Measurements from ENCODE around the gene DCBLD1. TPM values are rescaled to one million over a fixed set of nuclear protein-coding genes. Genes with fewer than 3 reads are reported as not detected.

DCBLD1 gene
- total and polyA plus RNA-seq, 11 donors, result 2.9 to 11.4 (median 4.0) TPM

DNA sequence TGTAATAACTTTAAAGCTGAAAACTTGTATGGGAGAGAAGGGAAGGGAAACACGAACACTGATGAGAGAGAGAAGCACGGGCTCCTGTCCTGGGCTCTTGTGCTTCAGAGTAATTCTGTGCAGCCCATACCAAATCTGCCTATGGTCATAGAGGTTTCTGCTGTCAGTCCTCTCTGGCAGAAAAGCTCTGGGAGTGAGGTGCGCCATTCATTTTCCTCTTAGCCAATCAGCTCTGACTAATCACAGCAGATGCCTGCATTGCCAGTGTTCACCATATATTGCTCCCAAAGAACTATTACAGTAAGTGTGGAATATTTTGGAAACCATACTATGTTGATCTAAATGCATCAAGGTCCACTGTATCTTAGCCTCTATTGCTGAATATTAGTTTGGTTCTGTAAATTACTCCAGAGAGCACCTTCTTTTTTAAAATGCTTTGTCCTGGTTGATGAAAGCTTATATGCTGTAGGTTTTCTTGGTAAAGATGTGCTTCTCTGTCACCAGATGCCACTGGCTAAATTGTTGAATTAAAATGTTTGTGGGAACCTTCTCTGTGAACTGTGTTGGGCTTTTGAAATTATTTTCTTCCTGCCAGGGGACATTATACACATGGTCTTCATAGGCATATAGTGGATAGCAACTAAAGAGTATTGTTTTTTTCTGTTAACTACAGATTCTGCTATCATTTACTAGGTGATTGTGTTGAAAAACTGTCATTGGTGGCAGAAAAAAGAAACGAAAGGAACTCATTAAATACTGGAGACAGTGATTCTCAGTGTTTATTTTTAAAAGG is 38.3 kb downstream of the DCBLD1 start:
- H3K9me3 ChIP-seq, result no peaks in the 10 kb centered on the region
- no peak overlapping the region for H3K27ac ChIP-seq
- no peak for ATAC-seq
- H3K27me3 ChIP-seq, result no peaks in the 10 kb centered on the region
- DNase-seq, result no peak
- peaks cover 0 to 14% (median 0%) of the 10 kb centered on the region in 9 donors for H3K36me3 ChIP-seq
- 85 to 93% (median 92%) methylated on average over 4 of the region's 4 CpGs for WGBS, 4 donors
- no peak overlapping the region for H3K4me3 ChIP-seq
- no peaks in the 10 kb centered on the region for H3K4me1 ChIP-seq
- no peak for TF ChIP-seq POLR2A (IDR thresholded peaks at IDR 0.05)
- TF ChIP-seq, protein P1, sequence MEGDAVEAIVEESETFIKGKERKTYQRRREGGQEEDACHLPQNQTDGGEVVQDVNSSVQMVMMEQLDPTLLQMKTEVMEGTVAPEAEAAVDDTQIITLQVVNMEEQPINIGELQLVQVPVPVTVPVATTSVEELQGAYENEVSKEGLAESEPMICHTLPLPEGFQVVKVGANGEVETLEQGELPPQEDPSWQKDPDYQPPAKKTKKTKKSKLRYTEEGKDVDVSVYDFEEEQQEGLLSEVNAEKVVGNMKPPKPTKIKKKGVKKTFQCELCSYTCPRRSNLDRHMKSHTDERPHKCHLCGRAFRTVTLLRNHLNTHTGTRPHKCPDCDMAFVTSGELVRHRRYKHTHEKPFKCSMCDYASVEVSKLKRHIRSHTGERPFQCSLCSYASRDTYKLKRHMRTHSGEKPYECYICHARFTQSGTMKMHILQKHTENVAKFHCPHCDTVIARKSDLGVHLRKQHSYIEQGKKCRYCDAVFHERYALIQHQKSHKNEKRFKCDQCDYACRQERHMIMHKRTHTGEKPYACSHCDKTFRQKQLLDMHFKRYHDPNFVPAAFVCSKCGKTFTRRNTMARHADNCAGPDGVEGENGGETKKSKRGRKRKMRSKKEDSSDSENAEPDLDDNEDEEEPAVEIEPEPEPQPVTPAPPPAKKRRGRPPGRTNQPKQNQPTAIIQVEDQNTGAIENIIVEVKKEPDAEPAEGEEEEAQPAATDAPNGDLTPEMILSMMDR (IDR thresholded peaks at IDR 0.05), result no peak
- intact Hi-C loops (cut with DNase I), result no loop called here

DNA sequence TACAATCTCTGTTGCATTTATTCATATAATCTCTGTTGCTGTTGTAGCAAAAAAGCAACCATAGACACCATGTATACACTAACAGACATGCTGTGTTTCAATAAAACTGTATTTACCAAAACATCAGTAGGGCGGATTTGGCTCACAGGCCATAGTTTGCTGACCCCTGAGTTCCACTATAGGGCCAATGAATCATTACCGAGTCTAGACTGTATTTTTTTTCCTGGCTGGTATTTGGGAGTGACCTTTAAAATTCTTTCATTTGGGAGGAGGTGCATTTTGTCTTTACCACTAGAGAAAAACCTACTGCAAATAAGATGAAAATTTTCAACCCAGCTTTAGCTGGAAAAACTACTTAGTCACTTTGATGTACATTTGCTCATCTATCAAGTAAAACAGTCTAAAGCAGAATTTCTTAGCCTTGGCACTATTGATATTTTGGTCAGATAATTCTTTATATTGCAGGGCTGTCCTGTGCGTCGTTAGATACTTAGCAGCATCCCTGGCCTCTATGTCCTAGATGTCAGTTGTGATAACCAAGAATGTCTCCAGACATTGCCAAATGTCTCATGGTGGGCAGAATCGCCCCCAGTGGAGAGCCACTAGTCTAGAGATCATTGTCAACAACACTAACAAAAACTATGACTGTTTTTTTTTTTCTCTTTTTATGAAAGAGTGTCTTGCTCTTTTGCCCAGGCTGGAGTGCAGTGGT is 39.5 kb downstream of the DCBLD1 start:
- intact Hi-C loops (cut with DNase I), result no loop called here
- no peak for ATAC-seq
- Histone ChIP-seq H3K9me3 (no peaks in the 10 kb centered on the region), H3K36me3 (peaks cover 0 to 14% (median 0%) of the 10 kb centered on the region in 9 donors), H3K4me1 (no peaks in the 10 kb centered on the region), H3K27me3 (no peaks in the 10 kb centered on the region), H3K27ac (no peak overlapping the region), H3K4me3 (no peak overlapping the region)
- DNase-seq, result no peak
- 92 to 93% (median 93%) methylated on average over 5 of the region's 5 CpGs for WGBS, 4 donors
- TF ChIP-seq, protein P1 (IDR thresholded peaks at IDR 0.05), result no peak
- TF ChIP-seq POLR2A (IDR thresholded peaks at IDR 0.05), result no peak

DNA sequence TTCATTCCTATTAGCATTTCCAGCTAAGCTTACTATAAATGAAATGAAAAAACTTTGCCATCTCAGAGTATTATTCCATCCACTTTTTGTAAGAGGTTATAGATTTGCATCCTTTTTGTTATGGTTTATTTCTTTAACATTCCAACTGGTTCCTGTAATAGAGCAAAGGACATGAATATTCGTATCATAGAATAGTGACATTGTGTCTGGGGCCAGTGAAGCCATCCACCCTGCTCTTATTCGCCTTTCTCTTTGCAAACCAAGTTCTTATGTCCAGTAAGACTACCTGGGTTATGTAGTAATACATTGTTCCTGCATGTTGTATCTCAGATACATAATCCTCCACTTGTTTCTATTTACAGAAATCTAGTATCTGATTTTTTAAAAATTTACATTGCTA is 43.1 kb downstream of the DCBLD1 start:
- intact Hi-C loops (cut with DNase I), result no loop called here
- no peak for ATAC-seq
- no peak overlapping the region for H3K4me3 ChIP-seq

More for the DNA sequence above, 43.1 kb downstream of the DCBLD1 start:
- no peak for TF ChIP-seq POLR2A (IDR thresholded peaks at IDR 0.05)
- TF ChIP-seq, protein P1 (IDR thresholded peaks at IDR 0.05), result no peak
- DNase-seq, result no peak
- Histone ChIP-seq H3K27me3 (no peaks in the 10 kb centered on the region), H3K4me1 (peaks cover 0 to 6% (median 0%) of the 10 kb centered on the region in 12 donors), H3K9me3 (no peaks in the 10 kb centered on the region), H3K27ac (no peak overlapping the region), H3K36me3 (peaks cover 0 to 7% (median 0%) of the 10 kb centered on the region in 9 donors)
- 90 to 94% (median 93%) methylated on average over 2 of the region's 2 CpGs for WGBS, 4 donors

Measured in heart left ventricle (tissue), 16 donors.